IgD-negative memory B cell (primary cell): ENCODE measurements around the gene CLEC2B. TPM values are rescaled to one million over a fixed set of nuclear protein-coding genes. Genes with fewer than 3 reads are reported as not detected.
"Not testable (repeated sequence)": the region's sequence is repeated elsewhere in the genome, so short reads cannot be mapped to it uniquely, and the experiment has no call there.

Source experiments
- H3K27ac Mint-ChIP-seq, 3 donors: one replicate each; pipeline ENCODE4 v1.8.0; 2020 to 2022; ENCODE audit warnings: mild to moderate bottlenecking in 3 of 3, mixed read lengths in 3 of 3, moderate library complexity in 1 of 3
- H3K27me3 Mint-ChIP-seq: one replicate; pipeline ENCODE4 v1.8.0; 2021; ENCODE audit warnings: mixed read lengths
- H3K36me3 Mint-ChIP-seq: one replicate; pipeline ENCODE4 v1.8.0; 2020; ENCODE audit warnings: mild to moderate bottlenecking, mixed read lengths
- H3K4me1 Mint-ChIP-seq, 3 donors: one replicate each; pipeline ENCODE4 v1.8.0; 2020 to 2022; ENCODE audit warnings: mixed read lengths in 3 of 3, mild to moderate bottlenecking in 1 of 3
- H3K4me3 Mint-ChIP-seq, 4 donors: one replicate each; pipeline ENCODE4 v1.8.0; 2020 to 2022; ENCODE audit warnings: mild to moderate bottlenecking in 4 of 4, mixed read lengths in 4 of 4, moderate library complexity in 3 of 4
- H3K9me3 Mint-ChIP-seq, 3 donors: one replicate each; pipeline ENCODE4 v1.8.0; 2020 to 2021; ENCODE audit warnings: mixed read lengths in 3 of 3, mild to moderate bottlenecking in 1 of 3
- polyA plus RNA-seq: library from polyadenylated mRNA; unstranded; fragments of 300-500 nt; fragmentation: Illumina TruSeq; gene quantifications from one replicate; pipeline ENCODE4 v1.2.3, GENCODE V29; 2021

The CLEC2B gene
- polyA plus RNA-seq, 1 donor from 2014 or later: 11.4 TPM

DNA sequence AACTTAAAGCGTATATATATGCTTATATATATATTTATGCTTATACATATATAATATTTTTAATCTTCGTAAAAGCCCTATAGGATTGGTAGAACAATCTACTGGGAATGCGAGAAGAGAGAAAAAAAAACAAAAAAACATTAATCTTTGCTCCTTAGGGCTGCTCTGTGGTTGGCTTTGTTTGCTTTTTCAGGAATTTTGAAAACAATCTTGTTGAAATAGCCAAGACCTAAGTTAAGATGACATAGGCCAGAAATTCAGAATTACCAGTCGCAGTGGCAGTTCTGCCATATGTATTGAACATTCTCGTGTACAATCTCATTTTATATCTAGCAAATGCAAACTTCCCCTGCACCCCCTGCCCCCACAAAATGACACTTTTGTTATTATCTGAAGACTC is 12.8 kb upstream of the CLEC2B start:
- H3K27me3 Mint-ChIP-seq: no peaks in the 10 kb centered on the region
- H3K4me3 Mint-ChIP-seq: no peak overlapping the region
- no peak overlapping the region for H3K27ac Mint-ChIP-seq
- H3K4me1 Mint-ChIP-seq: peaks cover 0 to 2% (median 0%) of the 10 kb centered on the region in 3 donors
- H3K9me3 Mint-ChIP-seq: peaks cover 0 to under 1% (median 0%) of the 10 kb centered on the region in 3 donors
- H3K36me3 Mint-ChIP-seq: peaks cover 2% of the 10 kb centered on the region

DNA sequence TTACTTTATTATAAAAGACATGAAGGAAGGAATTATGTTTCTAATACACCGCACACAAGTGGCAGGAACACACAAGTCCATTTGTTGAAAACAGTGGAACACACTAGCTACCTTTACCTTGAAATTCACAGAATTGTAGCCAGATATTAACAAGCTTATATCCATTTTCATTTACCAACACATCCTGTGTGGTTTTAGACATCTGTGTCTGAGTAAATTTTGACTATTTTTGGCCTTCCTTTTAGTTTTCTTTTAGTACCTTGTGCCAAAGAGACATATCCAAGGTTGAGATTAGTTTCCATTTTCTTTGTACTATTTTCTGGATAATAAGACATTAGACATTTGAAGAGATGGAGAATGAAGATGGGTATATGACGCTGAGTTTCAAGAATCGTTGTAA is 12.1 kb upstream of the CLEC2B start, which contains the start of gene KLRF2:
Gene KLRF2, plus strand, starts transcription at position 244 of the 400 bp plus-strand sequence. Its CDS starts 107 bp downstream, at position 351.
- H3K27me3 Mint-ChIP-seq: no peaks in the 10 kb centered on the region
- no peak within 1 kb of the TSS for H3K4me3 Mint-ChIP-seq
- H3K9me3 Mint-ChIP-seq: no peaks in the 10 kb centered on the region
- H3K36me3 Mint-ChIP-seq: peaks cover 1% of the 10 kb centered on the region
- H3K4me1 Mint-ChIP-seq: peaks cover 0 to 2% (median 0%) of the 10 kb centered on the region in 3 donors
- no peak within 1 kb of the TSS for H3K27ac Mint-ChIP-seq

- no peaks in the 10 kb centered on the region for H3K9me3 Mint-ChIP-seq
- H3K4me1 Mint-ChIP-seq: peaks cover 0 to 2% (median 0%) of the 10 kb centered on the region in 3 donors
- H3K36me3 Mint-ChIP-seq: no peaks in the 10 kb centered on the region
- no peaks in the 10 kb centered on the region for H3K27me3 Mint-ChIP-seq
- no peak overlapping the region for H3K27ac Mint-ChIP-seq
- H3K4me3 Mint-ChIP-seq: no peak overlapping the region
Observed at GRCh38 chr12:9880532-9881078, 11.5 kb upstream of the CLEC2B start.

DNA sequence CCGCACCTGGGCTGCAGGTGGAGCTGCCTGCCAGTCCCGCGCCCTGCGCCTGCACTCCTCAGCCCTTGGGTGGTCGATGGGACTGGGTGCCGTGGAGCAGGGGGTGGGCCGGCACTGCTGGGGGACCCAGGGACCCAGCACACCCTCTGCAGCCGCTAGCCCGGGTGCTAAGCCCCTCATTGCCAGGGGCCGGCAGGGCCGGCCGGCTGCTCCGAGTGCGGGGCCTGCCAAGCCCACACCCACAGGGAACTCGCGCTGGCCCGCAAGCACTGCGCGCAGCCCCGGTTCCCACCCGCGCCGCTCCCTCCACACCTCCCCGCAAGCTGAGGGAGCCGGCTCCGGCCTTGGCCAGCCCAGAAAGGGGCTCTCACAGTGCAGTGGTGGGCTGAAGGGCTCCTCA is 7.0 kb upstream of the CLEC2B start:
- H3K27me3 Mint-ChIP-seq, H3K36me3 Mint-ChIP-seq, H3K4me3 Mint-ChIP-seq, H3K27ac Mint-ChIP-seq, H3K9me3 Mint-ChIP-seq, H3K4me1 Mint-ChIP-seq: not testable (repeated sequence)

GRCh38 chr12:9872742-9873141 is 3.6 kb upstream of the CLEC2B start:
- Mint-ChIP-seq H3K27ac (no peak overlapping the region), H3K4me1 (peaks cover 5 to 11% (median 7%) of the 10 kb centered on the region in 3 donors), H3K27me3 (peaks cover 9% of the 10 kb centered on the region), H3K4me3 (peak overlapping the region in 1 of 4 donors; percentile 46), H3K36me3 (no peaks in the 10 kb centered on the region), H3K9me3 (no peaks in the 10 kb centered on the region)

DNA sequence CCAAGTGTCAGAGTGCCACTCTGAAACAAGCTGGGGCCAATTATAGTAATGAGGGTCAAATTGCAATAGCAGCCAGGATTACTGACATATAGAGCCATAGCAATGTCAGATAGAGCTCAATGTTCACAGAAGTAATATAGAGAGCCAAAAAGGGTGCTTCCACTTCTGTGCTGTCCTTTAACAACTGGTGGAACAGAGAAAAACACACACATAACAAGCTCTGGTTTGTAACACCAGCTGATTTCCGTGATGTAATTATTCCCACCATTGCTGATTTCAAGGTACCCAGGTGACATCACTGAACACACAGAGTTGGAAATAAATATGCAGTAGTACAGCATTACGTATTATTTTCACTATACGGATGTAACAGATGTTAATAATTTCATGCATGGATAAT is 3.0 kb upstream of the CLEC2B start:
- H3K27me3 Mint-ChIP-seq: peaks cover 11% of the 10 kb centered on the region

GRCh38 chr12:9870286-9870866 is 1.2 kb upstream of the CLEC2B start:
- peak overlapping the region; percentile 82 to 90 (median 89) for H3K4me3 Mint-ChIP-seq
- H3K36me3 Mint-ChIP-seq: no peaks in the 10 kb centered on the region

More for the DNA sequence above, 3.0 kb upstream of the CLEC2B start:
- Mint-ChIP-seq H3K4me3 (no peak overlapping the region), H3K27ac (peak overlapping the region in 1 of 3 donors; percentile 6), H3K4me1 (peaks cover 5 to 11% (median 7%) of the 10 kb centered on the region in 3 donors), H3K36me3 (no peaks in the 10 kb centered on the region), H3K9me3 (no peaks in the 10 kb centered on the region)

DNA sequence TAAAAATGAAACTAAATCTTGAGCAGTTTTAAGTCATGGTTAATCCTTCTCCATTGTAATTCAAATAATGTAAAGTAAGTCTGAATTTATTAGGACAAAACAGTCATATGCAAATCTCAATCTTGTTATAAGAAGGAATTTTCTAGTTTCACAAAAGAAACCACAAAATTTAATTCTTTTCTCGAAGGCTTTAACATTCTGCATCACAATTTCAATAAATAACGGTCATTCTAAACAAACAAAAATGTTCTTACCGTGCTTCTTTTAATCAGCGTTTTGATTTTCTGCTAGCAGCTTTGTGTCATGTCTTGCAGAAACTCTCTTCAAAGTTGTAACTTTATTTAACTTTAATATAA is 225 bp downstream of the CLEC2B start:
- peak overlapping the region; percentile 82 to 90 (median 89) for H3K4me3 Mint-ChIP-seq
- peaks cover 3 to 7% (median 5%) of the 10 kb centered on the region in 3 donors for H3K9me3 Mint-ChIP-seq
- H3K27ac Mint-ChIP-seq: peak overlapping the region; percentile 65 to 94 (median 89)
- H3K4me1 Mint-ChIP-seq: peaks cover 12 to 14% (median 12%) of the 10 kb centered on the region in 3 donors
- peaks cover 15% of the 10 kb centered on the region for H3K27me3 Mint-ChIP-seq
- H3K36me3 Mint-ChIP-seq: peaks cover 1% of the 10 kb centered on the region

More at GRCh38 chr12:9870286-9870866, 1.2 kb upstream of the CLEC2B start:
- peaks cover 9 to 11% (median 11%) of the 10 kb centered on the region in 3 donors for H3K4me1 Mint-ChIP-seq
- H3K27me3 Mint-ChIP-seq: peaks cover 11% of the 10 kb centered on the region
- no peaks in the 10 kb centered on the region for H3K9me3 Mint-ChIP-seq
- H3K27ac Mint-ChIP-seq: peak overlapping the region in 2 of 3 donors; percentile 89 to 94

DNA sequence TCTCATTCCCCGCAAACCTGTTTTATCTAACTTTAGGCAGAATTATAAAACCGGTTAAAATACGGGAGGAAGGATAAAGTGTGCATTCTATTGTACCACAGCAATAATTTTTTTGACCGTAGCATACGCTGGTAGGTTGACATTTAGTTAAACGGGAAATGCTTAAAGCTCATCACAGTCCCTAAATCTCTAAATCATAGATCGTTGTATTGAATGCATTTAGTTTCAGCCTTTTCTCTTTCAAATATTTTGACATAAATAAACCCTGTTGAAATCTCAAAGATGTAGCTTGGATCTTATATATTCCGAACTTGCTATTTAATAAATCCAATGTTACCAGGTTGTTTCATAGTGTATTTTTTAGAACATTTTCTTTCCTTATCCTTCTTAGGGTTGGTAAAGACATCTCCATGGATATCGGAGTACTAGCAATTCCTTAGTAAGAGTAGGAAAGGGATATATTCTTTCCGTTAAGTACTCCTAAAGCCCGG is 798 bp downstream of the CLEC2B start:
- Mint-ChIP-seq H3K9me3 (peaks cover 7 to 13% (median 10%) of the 10 kb centered on the region in 3 donors), H3K27me3 (peaks cover 17% of the 10 kb centered on the region), H3K36me3 (peaks cover 1% of the 10 kb centered on the region), H3K27ac (peak overlapping the region in 1 of 3 donors; percentile 89), H3K4me1 (peaks cover 12 to 19% (median 12%) of the 10 kb centered on the region in 3 donors), H3K4me3 (peak overlapping the region; percentile 82 to 90 (median 89))

DNA sequence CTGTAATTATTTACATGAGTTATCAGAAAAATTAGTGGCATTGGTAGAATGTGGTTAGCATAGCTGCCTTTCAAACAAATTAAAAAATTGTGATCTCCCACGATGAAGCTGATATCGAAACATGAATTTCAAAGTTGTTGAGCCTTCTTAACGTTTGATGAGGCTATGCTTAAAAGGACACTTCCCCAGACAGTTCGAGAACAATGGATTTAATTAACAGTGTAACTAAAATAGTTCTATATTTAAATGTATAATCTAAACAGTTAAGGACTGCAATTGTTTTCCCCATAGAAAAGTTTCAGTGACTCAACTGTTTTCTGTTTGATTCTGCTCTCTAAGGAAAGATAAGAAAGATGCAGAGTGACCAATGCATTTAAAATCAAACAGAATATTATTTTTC is 1.6 kb downstream of the CLEC2B start:
- Mint-ChIP-seq H3K4me3 (peak overlapping the region; percentile 28 to 76 (median 66)), H3K27me3 (peaks cover 19% of the 10 kb centered on the region), H3K27ac (no peak overlapping the region), H3K9me3 (peaks cover 9 to 14% (median 13%) of the 10 kb centered on the region in 3 donors), H3K4me1 (peaks cover 12 to 19% (median 12%) of the 10 kb centered on the region in 3 donors), H3K36me3 (peaks cover 1% of the 10 kb centered on the region)

DNA sequence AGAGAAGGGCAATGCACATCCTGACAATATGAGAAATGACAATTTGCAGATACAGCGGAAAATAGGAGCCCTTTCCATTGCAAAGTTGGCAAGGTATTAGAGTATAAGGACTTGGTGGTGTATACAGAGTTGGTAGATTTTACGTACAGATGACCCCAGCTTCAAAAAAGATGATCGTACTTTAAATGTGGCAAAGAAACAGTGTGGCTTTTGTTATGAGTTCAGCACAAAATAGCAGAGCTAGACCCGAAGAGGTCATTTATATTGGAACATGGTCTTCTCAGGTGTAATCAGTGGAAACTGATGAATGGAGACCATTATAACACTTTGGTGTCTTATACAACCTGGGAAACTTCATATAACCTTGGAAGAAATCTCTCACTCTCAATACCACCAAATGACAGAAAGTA is 2.3 kb downstream of the CLEC2B start:
- peaks cover 19% of the 10 kb centered on the region for H3K27me3 Mint-ChIP-seq
- H3K4me1 Mint-ChIP-seq: peaks cover 12 to 19% (median 12%) of the 10 kb centered on the region in 3 donors

GRCh38 chr12:9864913-9865675 is 4.1 kb downstream of the CLEC2B start:
- peaks cover 19% of the 10 kb centered on the region for H3K27me3 Mint-ChIP-seq
- H3K4me1 Mint-ChIP-seq: peaks cover 10 to 15% (median 11%) of the 10 kb centered on the region in 3 donors
- H3K36me3 Mint-ChIP-seq: peaks cover 1% of the 10 kb centered on the region
- H3K9me3 Mint-ChIP-seq: peaks cover 9 to 14% (median 13%) of the 10 kb centered on the region in 3 donors
- no peak overlapping the region for H3K27ac Mint-ChIP-seq
- H3K4me3 Mint-ChIP-seq: peak overlapping the region; percentile 11 to 85 (median 38)

More for the DNA sequence above, 2.3 kb downstream of the CLEC2B start:
- Mint-ChIP-seq H3K9me3 (peaks cover 9 to 14% (median 13%) of the 10 kb centered on the region in 3 donors), H3K27ac (peak overlapping the region in 2 of 3 donors; percentile 13 to 17), H3K4me3 (peak overlapping the region; percentile 63 to 85 (median 82)), H3K36me3 (peaks cover 1% of the 10 kb centered on the region)

DNA sequence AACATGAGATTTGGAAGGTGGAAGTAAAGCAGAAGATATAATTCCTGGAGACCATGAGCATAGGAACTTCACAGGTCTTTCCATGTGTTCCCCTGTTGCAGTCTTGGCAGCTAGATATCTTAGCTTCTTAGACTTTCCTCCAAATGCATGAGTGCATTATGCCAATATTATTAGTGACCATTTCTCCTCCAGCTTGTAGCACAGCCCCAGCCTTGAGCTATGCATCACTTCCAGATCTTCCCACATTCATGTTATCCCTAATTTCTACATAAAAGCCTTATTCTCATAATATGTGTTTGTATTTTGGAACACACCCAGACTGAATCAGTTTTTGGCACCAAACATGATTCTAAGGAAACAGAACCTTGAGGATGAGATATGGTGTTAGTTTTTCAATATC is 11.0 kb downstream of the CLEC2B start:
- Mint-ChIP-seq H3K27me3 (peaks cover 8% of the 10 kb centered on the region), H3K36me3 (peaks cover 2% of the 10 kb centered on the region), H3K4me3 (no peak overlapping the region), H3K27ac (no peak overlapping the region), H3K4me1 (peaks cover 0 to 2% (median 0%) of the 10 kb centered on the region in 3 donors), H3K9me3 (peaks cover 0 to 1% (median under 1%) of the 10 kb centered on the region in 3 donors)

- Mint-ChIP-seq H3K9me3 (no peaks in the 10 kb centered on the region), H3K4me3 (no peak overlapping the region), H3K27ac (no peak overlapping the region), H3K4me1 (peaks cover 0 to 2% (median 0%) of the 10 kb centered on the region in 3 donors), H3K27me3 (peaks cover 8% of the 10 kb centered on the region), H3K36me3 (peaks cover 2% of the 10 kb centered on the region)
Observed at GRCh38 chr12:9856894-9857293, 12.3 kb downstream of the CLEC2B start.

DNA sequence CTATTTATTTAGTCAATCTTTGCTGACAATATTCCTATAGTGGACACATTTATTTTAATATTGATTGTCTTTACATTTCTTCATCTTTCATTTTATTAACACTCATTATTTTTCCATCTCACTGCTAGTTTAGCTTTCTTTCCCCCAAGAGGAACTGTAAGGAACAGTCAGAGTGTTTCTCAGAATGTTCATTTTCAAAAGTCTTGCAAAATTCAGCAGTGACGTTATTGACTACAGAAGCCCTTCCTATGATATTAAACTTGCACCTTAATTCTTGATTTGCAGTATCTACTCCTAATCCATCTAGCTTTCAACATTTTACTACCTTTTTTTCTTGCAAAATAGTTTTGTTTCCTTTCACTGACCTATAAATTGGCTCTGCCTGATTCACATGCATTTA is 13.0 kb downstream of the CLEC2B start:
- H3K27me3 Mint-ChIP-seq: peaks cover 12% of the 10 kb centered on the region
- H3K9me3 Mint-ChIP-seq: no peaks in the 10 kb centered on the region
- H3K27ac Mint-ChIP-seq: peak overlapping the region in 1 of 3 donors; percentile 85
- H3K4me1 Mint-ChIP-seq: peaks cover 0 to 2% (median 0%) of the 10 kb centered on the region in 3 donors
- no peak overlapping the region for H3K4me3 Mint-ChIP-seq
- H3K36me3 Mint-ChIP-seq: peaks cover 2% of the 10 kb centered on the region
